Activated T-helper 2 cell treated with anti-CD3 and anti-CD28 coated beads, Interferon-gamma antibody, Interleukin-2, Interleukin-4, amounts not matched to agents 10 μg/mL and 5 μg/mL and 100 μg/mL, durations not matched to agents 14 hours and 24 hours and 36 hours (primary cell): ENCODE results near the gene CHST3. TPM values are rescaled to one million over a fixed set of nuclear protein-coding genes. Genes with fewer than 3 reads are reported as not detected.
"Not testable (repeated sequence)": the region's sequence is repeated elsewhere in the genome, so short reads cannot be mapped to it uniquely, and the experiment has no call there.

Experiments
- DNase-seq: peaks from one replicate; pipeline ENCODE4 v3.0.0; 2021; ENCODE audit warnings: low spot score
- H3K27ac Mint-ChIP-seq: one replicate; pipeline ENCODE4 v1.8.0; 2021; ENCODE audit warnings: mixed read lengths
- H3K27me3 Mint-ChIP-seq: one replicate; pipeline ENCODE4 v1.8.0; 2021; ENCODE audit warnings: low read depth, mixed read lengths
- H3K36me3 Mint-ChIP-seq: one replicate; pipeline ENCODE4 v1.8.0; 2021; ENCODE audit warnings: low read depth, mixed read lengths
- H3K4me1 Mint-ChIP-seq: one replicate; pipeline ENCODE4 v1.8.0; 2021; ENCODE audit warnings: low read depth, mixed read lengths
- H3K4me3 Mint-ChIP-seq: one replicate; pipeline ENCODE4 v1.8.0; 2021; ENCODE audit warnings: low read depth, mild to moderate bottlenecking, moderate library complexity, mixed read lengths
- H3K9me3 Mint-ChIP-seq: one replicate; pipeline ENCODE4 v1.8.0; 2021; ENCODE audit warnings: mixed read lengths
- intact Hi-C: fragments of 100-400 bp; cut with micrococcal nuclease; formaldehyde crosslinking; loops from one replicate; pipeline ENCODE4 v1.15.1; 2023
- total RNA-seq: library from RNA; stranded (reverse); gene quantifications from 2 replicates; pipeline ENCODE4 v1.2.3, GENCODE V29; 2022

CHST3 gene
- total RNA-seq, 1 donor from 2014 or later = 0.52 TPM

DNA sequence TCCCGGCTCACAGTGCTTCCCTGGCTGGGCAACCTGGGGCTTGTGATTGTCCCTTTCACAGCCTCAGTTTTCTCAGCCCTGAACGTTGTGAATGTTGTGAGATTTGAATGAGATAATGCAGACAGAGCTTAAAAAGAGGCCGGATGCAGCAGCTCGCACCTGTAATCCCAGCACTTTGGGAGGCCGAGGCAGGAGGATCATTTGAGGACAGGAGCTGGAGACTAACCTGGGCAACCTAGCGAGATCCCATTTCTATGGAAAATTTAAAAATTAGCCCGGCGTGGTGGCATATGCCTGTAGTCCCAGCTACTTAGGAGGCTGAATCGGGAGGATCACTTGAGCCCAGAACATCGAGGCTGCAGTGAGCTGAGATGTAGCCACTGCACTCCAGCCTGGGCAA is 67.5 kb downstream of the CHST3 start:
- H3K27me3 Mint-ChIP-seq = peaks cover 2% of the 10 kb centered on the region
- no peaks in the 10 kb centered on the region for H3K36me3 Mint-ChIP-seq
- H3K27ac Mint-ChIP-seq = no peak overlapping the region
- H3K4me1 Mint-ChIP-seq = peaks cover 4% of the 10 kb centered on the region
- intact Hi-C loops = no loop called here
- H3K4me3 Mint-ChIP-seq = no peak overlapping the region
- no peaks in the 10 kb centered on the region for H3K9me3 Mint-ChIP-seq
- no peak for DNase-seq

DNA sequence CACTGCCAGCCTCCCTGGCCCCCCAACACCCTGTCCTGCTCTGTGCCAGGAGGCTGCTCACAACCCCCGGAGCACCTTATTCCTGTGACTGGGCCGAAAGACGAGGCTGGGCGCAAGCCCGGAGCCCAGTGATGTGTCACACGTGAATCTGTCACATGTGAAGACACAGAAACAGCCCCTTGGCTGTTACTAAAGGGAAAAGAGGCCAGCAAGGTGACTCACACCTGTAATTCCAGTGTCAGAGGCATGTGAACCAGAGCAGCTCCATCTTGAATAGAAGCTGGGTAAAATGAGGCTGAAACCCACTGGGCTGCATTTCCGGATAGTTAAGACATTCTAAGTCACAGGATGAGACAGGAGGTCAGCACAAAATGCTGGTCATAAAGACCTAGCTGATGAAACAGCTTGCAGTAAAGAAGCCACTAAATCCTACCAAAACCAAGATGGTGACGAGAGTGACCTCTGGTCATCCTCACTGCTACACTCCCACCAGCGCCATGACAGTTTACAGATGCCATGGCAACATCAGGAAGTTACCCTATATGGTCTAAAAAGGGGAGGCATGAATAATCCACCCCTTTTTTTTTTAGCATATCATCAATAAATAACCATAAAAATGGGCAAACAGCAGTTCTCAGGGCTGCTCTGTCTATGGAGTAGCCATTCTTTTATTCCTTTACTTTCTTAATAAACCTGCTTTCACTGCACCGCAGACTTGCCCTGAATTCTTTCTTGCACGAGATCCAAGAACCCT is 68.4 kb downstream of the CHST3 start:
- H3K4me1 Mint-ChIP-seq, H3K4me3 Mint-ChIP-seq, H3K27ac Mint-ChIP-seq, DNase-seq, H3K36me3 Mint-ChIP-seq, H3K27me3 Mint-ChIP-seq, intact Hi-C loops, H3K9me3 Mint-ChIP-seq: not testable (repeated sequence)

DNA sequence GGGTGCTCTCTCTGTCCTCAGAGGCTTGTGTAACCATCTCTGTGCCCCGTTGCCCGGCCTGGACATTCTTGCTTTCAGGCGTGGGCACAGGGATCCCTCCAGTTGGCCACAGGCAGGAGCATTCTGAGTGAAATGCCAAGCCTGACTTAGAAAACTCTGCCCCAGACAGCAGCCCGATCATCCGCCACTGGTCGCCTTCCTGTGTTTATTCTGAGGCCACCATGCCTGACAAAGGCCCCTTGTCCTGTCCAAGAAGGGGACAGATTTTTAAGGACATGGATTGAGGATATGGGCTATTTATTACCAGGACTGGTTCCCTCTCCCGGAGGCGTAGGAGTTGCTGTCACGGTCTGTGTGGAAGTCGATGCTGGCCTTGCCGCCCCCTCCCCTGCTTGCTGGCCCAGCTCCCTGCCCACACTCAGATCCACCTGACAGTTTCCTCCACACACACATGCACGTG is 69.9 kb downstream of the CHST3 start:
- intact Hi-C loops = no loop called here
- no peak overlapping the region for H3K4me3 Mint-ChIP-seq
- H3K36me3 Mint-ChIP-seq = no peaks in the 10 kb centered on the region
- no peak overlapping the region for H3K27ac Mint-ChIP-seq
- H3K27me3 Mint-ChIP-seq = peaks cover 2% of the 10 kb centered on the region
- H3K9me3 Mint-ChIP-seq = no peaks in the 10 kb centered on the region
- no peak for DNase-seq
- no peaks in the 10 kb centered on the region for H3K4me1 Mint-ChIP-seq

DNA sequence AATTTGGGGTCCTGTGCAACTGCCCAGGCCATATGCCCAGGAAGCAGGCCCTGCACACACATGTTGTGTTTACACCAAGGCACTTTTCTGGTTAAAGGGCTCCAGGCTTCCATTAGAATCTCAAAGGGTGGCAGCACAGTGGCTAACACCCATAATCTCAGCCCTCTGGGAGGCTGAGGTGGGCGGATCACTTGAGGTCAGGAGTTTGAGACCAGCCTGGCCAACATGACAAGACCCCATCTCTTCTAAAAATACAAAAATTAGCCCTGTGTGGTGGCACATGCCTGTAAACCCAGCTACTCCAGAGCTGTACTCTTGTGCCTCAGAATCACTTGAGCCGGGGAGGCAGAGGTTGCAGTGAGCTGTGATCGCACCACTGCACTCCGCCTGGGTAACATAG is 70.6 kb downstream of the CHST3 start:
- Mint-ChIP-seq H3K27ac (no peak overlapping the region), H3K9me3 (no peaks in the 10 kb centered on the region), H3K36me3 (no peaks in the 10 kb centered on the region), H3K27me3 (peaks cover 2% of the 10 kb centered on the region), H3K4me1 (no peaks in the 10 kb centered on the region), H3K4me3 (no peak overlapping the region)
- DNase-seq = no peak
- intact Hi-C loops = no loop called here

DNA sequence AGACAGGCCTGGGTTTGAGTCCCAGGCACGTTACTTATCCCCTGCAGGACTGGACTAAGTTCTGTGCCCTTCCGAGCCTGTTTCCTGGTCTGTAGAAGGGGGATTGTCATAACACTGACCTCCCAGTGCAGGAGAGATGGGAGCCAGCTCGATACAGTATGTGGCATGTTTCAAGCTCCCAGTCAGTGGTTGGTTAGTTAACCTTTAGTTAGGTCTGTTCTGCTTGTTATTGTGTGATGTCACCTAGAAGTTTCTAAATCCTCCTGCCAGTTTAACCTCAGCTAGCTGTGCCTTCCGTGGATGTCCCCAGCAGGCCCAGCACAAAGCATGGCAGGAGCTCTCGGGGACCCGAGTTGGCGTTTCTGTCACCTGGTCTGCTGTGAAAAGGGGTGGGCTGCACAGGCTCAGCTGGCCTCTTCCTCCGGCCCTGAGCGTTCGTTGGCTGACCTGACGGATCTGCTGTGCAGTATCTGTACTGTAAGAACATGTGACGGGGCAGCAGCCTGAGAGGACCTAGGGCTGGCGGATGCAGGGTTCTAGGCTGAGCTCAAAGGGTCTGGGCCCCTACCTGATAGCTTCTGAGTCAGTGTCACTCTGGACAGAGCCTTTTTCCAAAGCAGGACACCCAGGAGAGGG is 71.2 kb downstream of the CHST3 start:
- Mint-ChIP-seq H3K4me1 (no peaks in the 10 kb centered on the region), H3K36me3 (no peaks in the 10 kb centered on the region), H3K4me3 (no peak overlapping the region), H3K27me3 (peaks cover 2% of the 10 kb centered on the region), H3K9me3 (no peaks in the 10 kb centered on the region), H3K27ac (no peak overlapping the region)
- no peak for DNase-seq
- intact Hi-C loops = no loop called here

DNA sequence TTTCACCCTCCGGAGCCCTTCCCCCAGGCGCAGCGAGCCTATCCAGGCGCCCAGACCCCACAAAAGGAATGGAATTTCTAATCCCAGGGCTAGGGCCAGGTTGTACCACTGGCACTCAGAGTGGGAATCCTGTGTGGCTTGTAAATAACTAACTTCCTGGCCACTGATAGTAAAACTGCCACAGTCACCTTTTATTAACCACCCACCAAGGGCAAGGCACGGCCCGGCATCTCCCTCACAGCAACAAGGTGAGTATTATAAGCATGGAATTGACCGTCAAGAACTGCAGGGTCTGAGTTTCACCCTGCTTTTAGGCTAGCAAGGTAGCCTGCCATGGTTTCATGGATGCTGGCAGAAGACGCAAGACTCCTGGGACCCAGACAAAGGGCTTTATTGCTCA is 73.1 kb downstream of the CHST3 start:
- intact Hi-C loops = no loop called here
- no peak overlapping the region for H3K27ac Mint-ChIP-seq
- no peaks in the 10 kb centered on the region for H3K9me3 Mint-ChIP-seq
- no peak overlapping the region for H3K4me3 Mint-ChIP-seq
- no peaks in the 10 kb centered on the region for H3K4me1 Mint-ChIP-seq
- no peaks in the 10 kb centered on the region for H3K36me3 Mint-ChIP-seq
- DNase-seq = no peak
- H3K27me3 Mint-ChIP-seq = peaks cover 2% of the 10 kb centered on the region

DNA sequence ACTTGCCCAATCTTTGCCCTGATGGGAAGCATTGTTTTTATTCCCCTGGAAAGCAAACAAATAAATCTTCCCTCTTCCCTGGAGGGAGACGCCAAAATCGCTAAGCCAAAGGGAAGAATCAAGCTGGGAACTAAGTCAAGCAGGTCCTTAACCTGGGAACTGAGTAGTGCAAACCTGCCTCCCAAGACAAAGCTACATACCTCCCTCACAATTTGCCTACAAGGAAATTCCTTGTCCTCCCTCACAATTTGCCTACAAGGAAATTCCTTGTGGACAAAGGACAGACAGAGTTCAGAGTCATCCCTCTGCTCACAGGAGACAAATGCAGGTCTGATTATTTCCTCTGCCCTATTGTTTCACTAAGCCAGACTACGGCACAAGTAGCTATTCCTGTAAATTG is 73.6 kb downstream of the CHST3 start:
- Mint-ChIP-seq H3K4me1 (no peaks in the 10 kb centered on the region), H3K9me3 (no peaks in the 10 kb centered on the region), H3K27me3 (peaks cover 2% of the 10 kb centered on the region), H3K36me3 (no peaks in the 10 kb centered on the region), H3K27ac (no peak overlapping the region), H3K4me3 (no peak overlapping the region)
- intact Hi-C loops = no loop called here
- DNase-seq = no peak

DNA sequence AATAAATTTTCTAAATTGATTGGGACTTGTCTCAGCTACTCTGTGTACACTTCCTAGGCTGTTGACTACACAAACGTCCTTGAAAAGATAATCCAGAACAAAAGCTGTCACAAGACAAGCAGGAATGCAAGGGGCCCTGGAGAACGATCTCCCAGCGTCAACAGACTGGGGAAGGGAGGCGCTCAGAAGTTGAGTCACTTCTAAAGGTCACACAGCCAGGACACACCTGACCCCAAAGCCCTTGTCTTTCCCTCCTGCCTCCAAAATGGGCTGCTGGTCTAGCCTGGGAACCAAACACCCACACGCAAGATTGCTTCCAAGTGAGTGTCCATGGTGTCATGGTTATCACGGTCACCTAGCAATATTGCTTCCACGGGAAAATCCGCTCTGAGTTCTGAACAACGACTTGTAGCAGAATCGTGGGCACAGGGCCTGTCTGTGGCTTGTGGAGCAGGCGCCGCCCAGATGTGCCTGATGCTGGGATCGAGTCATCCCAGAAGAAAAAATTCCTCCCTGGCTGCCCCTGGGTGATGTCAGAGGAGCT is 74.3 kb downstream of the CHST3 start:
- H3K36me3 Mint-ChIP-seq = no peaks in the 10 kb centered on the region
- no peaks in the 10 kb centered on the region for H3K4me1 Mint-ChIP-seq
- no peak for DNase-seq
- no peaks in the 10 kb centered on the region for H3K9me3 Mint-ChIP-seq
- no peak overlapping the region for H3K4me3 Mint-ChIP-seq
- peaks cover 2% of the 10 kb centered on the region for H3K27me3 Mint-ChIP-seq
- no peak overlapping the region for H3K27ac Mint-ChIP-seq
- intact Hi-C loops = no loop called here

DNA sequence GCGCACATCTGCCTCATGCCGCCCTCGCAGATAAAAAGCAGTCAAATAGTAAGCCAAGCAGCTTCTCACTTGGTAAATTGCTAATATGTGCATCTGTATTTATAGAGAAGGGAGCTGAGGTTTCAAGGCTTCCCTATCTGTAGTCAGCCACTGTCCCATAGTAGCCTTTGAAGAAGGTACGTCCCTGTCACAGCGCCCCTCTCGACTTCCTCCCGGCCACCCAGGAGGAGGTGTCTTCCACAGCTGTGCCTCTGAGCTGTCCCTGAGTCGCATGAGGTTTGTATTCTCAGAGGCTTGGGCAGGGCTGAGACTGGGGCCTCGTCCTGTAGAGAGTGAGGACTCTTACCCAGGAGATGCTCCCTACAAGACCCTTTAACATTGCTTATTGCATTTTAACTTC is 75.2 kb downstream of the CHST3 start:
- H3K27me3 Mint-ChIP-seq = peaks cover 2% of the 10 kb centered on the region
- no peaks in the 10 kb centered on the region for H3K36me3 Mint-ChIP-seq
- no peaks in the 10 kb centered on the region for H3K4me1 Mint-ChIP-seq
- intact Hi-C loops = no loop called here
- no peaks in the 10 kb centered on the region for H3K9me3 Mint-ChIP-seq
- H3K27ac Mint-ChIP-seq = no peak overlapping the region
- no peak for DNase-seq
- H3K4me3 Mint-ChIP-seq = no peak overlapping the region

DNA sequence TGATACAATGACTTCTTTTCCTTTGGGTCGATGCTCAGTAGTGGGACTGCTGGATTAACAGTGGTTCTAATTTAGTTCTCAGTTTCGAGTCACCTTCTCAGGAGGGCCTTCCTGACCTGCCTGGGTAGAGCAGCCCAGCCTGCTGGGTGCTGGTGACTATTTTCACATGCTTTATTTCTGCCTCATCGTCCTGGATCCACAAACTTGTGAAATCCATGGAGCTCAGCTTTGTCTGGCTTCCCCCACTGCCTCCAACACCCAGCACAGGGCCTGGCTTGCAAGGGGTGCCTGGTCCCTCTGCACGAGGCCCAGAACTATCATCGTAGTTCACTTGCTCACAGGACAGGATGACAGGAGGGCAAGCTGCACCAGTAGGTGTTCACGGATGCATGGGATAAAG is 77.3 kb downstream of the CHST3 start:
- Mint-ChIP-seq H3K27me3 (peaks cover under 1% of the 10 kb centered on the region), H3K4me3 (no peak overlapping the region), H3K9me3 (no peaks in the 10 kb centered on the region), H3K36me3 (no peaks in the 10 kb centered on the region), H3K27ac (no peak overlapping the region), H3K4me1 (peaks cover 6% of the 10 kb centered on the region)
- no peak for DNase-seq
- intact Hi-C loops = no loop called here

DNA sequence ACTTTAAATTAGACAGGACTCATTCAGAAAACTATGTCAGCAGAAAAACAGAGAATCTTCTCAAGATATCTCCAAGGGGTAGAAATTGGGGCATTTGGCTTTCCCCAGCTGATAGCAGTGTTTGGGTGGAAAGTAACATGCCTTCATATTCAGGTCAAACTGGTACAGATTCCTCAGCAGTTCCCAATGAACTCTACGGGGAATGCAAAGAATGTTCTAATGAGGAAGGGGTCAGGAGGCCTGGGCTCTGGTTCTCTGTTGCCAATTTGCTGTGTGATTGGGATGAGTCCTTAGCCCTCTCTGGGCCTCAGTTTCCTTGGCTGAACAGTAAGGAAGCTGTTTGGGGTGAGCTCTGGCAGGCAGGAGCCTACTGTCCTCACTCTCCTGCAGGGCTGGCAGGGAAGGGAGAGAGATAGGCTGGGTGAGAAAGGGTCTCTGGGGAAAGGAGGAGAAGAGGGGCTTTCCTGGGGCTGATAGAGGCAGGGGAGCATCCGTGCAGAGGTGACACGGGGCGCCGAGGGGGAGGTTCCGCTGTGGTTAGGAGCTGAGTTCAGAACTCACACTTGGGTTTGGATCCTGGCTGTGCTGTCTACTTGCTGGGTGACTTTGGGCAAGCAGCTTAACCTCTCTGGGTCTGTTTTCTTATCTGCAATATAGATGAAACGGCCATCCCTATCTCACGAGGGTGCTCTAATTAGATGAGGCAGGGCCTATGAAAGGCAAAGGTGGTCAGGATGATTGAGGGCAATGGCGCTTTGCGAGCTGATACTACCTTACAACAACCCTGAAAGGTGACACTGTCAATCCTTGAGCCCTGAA is 79.0 kb downstream of the CHST3 start:
- Mint-ChIP-seq H3K4me3 (no peak overlapping the region), H3K4me1 (peaks cover 6% of the 10 kb centered on the region), H3K27me3 (no peaks in the 10 kb centered on the region), H3K9me3 (no peaks in the 10 kb centered on the region), H3K27ac (no peak overlapping the region), H3K36me3 (no peaks in the 10 kb centered on the region)
- intact Hi-C loops = no loop called here
- DNase-seq = no peak

DNA sequence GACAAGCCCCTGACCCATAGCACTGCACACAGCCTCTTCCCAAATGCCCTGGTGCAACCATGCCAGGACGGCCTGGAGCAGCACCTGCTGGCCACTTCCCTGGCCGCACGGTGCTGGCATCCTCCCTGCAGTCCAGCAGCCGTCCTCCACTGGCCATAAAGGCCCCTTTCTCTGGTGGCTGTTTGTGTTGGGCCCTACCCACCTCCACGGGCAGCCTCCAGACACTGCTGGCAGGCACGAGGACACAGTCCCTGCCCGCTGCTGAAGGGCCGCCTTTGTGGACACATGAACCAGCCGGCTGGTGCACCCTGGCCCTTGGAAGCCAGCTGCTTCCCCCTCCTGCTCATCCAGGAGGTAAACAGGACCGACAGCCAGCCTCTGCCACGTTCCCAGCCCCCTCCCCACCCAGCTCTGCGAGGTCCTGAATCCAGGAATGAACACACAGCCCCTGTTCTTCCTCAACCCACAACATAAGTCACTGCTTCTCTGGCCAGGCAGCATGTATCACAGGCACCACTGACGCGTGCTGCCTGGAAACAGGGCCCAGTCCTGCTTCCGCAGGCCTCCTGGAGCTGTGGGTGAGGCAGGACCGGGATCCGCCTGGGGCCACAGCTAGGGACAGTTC is 80.3 kb downstream of the CHST3 start:
- no peak overlapping the region for H3K4me3 Mint-ChIP-seq
- peaks cover 4% of the 10 kb centered on the region for H3K9me3 Mint-ChIP-seq
- intact Hi-C loops = loop anchor here (5.0 kb wide), 1 partner anchor 173 kb away; the partner anchor contains the start of genes ANAPC16 and ASCC1

More for the DNA sequence above, 80.3 kb downstream of the CHST3 start:
- DNase-seq = no peak
- H3K36me3 Mint-ChIP-seq = no peaks in the 10 kb centered on the region
- H3K27ac Mint-ChIP-seq = no peak overlapping the region
- H3K27me3 Mint-ChIP-seq = no peaks in the 10 kb centered on the region
- peaks cover 13% of the 10 kb centered on the region for H3K4me1 Mint-ChIP-seq
